ENCODE results near the gene RIMBP3B.
"Not testable (repeated sequence)": the region's sequence is repeated elsewhere in the genome, so short reads cannot be mapped to it uniquely, and the experiment has no call there.

- TF ChIP-seq SP2 (IDR thresholded peaks at IDR 0.05; ENCODE audit: low read length); POLR2AphosphoS5 (IDR thresholded peaks at IDR 0.05; ENCODE audit: low read depth, low read length); CEBPB (IDR thresholded peaks at IDR 0.05; ENCODE audit: low read depth, low read length); SUZ12 (IDR thresholded peaks at IDR 0.05; ENCODE audit: low read length); CTCF (IDR thresholded peaks at IDR 0.05; ENCODE audit: control extremely low read depth in 1 of 3, insufficient read depth in 1 of 3, low read depth in 1 of 3, low read length in 3 of 3): not testable (repeated sequence)
These were observed 21.1 kb upstream of the RIMBP3B start for GRCh38 chr22:21362473-21362872.
